Activated B cell treated with CpG ODN at 0.5 μM for 24 hours (primary cell): ENCODE results near the gene NR2C1. TPM values are rescaled to one million over a fixed set of nuclear protein-coding genes. Genes with fewer than 3 reads are reported as not detected.

Experiments used
- ATAC-seq: fragments of 200-7000 bp; cut with Tn5 transposase; one replicate; pipeline ENCODE4 v1.10.0; 2021; ENCODE audit warnings: low read depth, mild to moderate bottlenecking, moderate library complexity
- CTCF ChIA-PET: fragments of 350-600 bp; sonication (Branson Sonifier 250); formaldehyde crosslinking; loops from one replicate; lab custom pipeline; 2021; ENCODE audit warnings: antibody characterized with exemption; lab: Charles Lee
- POLR2A ChIA-PET: fragments of 350-600 bp; sonication (Branson Sonifier 250); formaldehyde crosslinking; loops from one replicate; lab custom pipeline; 2021; ENCODE audit warnings: antibody characterized with exemption; lab: Charles Lee
- DNase-seq: peaks from one replicate; pipeline ENCODE4 v3.0.0; 2022
- H3K27ac Mint-ChIP-seq: one replicate; pipeline ENCODE4 v1.8.0; 2020; ENCODE audit warnings: mixed read lengths
- H3K27me3 Mint-ChIP-seq: one replicate; pipeline ENCODE4 v1.8.0; 2021; ENCODE audit warnings: mixed read lengths
- H3K36me3 Mint-ChIP-seq: one replicate; pipeline ENCODE4 v1.8.0; 2021; ENCODE audit warnings: low read depth, mixed read lengths
- H3K4me1 Mint-ChIP-seq: one replicate; pipeline ENCODE4 v1.8.0; 2021; ENCODE audit warnings: mixed read lengths
- H3K4me3 Mint-ChIP-seq: one replicate; pipeline ENCODE4 v1.8.0; 2020; ENCODE audit warnings: mild to moderate bottlenecking, mixed read lengths
- H3K9me3 Mint-ChIP-seq: one replicate; pipeline ENCODE4 v1.8.0; 2020; ENCODE audit warnings: mixed read lengths
- CTCF ChIP-seq: fragments of 200-600 bp; IDR thresholded peaks from one replicate; pipeline ENCODE4 v1.8.0; 2022; ENCODE audit warnings: antibody characterized with exemption, mild to moderate bottlenecking
- intact Hi-C: fragments of 100-400 bp; cut with micrococcal nuclease; formaldehyde crosslinking; loops from one replicate; pipeline ENCODE4 v1.15.1; 2024
- total RNA-seq: library from RNA; stranded (reverse); gene quantifications from 2 replicates; pipeline ENCODE4 v1.2.3, GENCODE V29; 2022

The NR2C1 gene
- total RNA-seq, 1 donor from 2014 or later, result 30.8 TPM

- peaks cover 44% of the 10 kb centered on the region for H3K36me3 Mint-ChIP-seq
- H3K27ac Mint-ChIP-seq, result no peak overlapping the region
Measured at GRCh38 chr12:94973221-94973620, 100.2 kb downstream of the NR2C1 start.

GRCh38 chr12:94972795-94973194 lies 100.6 kb downstream of the NR2C1 start:
- no peak for TF ChIP-seq CTCF
- H3K9me3 Mint-ChIP-seq, result no peaks in the 10 kb centered on the region

More at GRCh38 chr12:94973221-94973620, 100.2 kb downstream of the NR2C1 start:
- Mint-ChIP-seq H3K4me3 (no peak overlapping the region), H3K27me3 (no peaks in the 10 kb centered on the region), H3K4me1 (peaks cover 35% of the 10 kb centered on the region), H3K9me3 (no peaks in the 10 kb centered on the region)
- TF ChIP-seq CTCF, result no peak
- DNase-seq (no peak), ATAC-seq (peak; percentile 47)
- POLR2A ChIA-PET, result interaction anchor here (0.7 kb wide), 1 partner anchor 318 kb away, joined by 3 read pairs; no protein-coding TSS in a partner anchor
- CTCF ChIA-PET, result interaction anchor here (1.5 kb wide), 1 partner anchor 97 kb away, joined by 3 read pairs; no protein-coding TSS in a partner anchor
- intact Hi-C loops, result no loop called here

GRCh38 chr12:94971923-94972322 lies 101.5 kb downstream of the NR2C1 start:
- CTCF ChIA-PET, result interaction anchor here (1.5 kb wide), 1 partner anchor 96 kb away, joined by 3 read pairs; no protein-coding TSS in a partner anchor
- H3K4me1 Mint-ChIP-seq, result peaks cover 41% of the 10 kb centered on the region

More at GRCh38 chr12:94972795-94973194, 100.6 kb downstream of the NR2C1 start:
- peaks cover 33% of the 10 kb centered on the region for H3K4me1 Mint-ChIP-seq
- no peak overlapping the region for H3K4me3 Mint-ChIP-seq
- no peak for ATAC-seq
- H3K27ac Mint-ChIP-seq, result no peak overlapping the region
- H3K36me3 Mint-ChIP-seq, result peaks cover 42% of the 10 kb centered on the region
- ChIA-PET POLR2A (interaction anchor here (0.7 kb wide), 1 partner anchor 318 kb away, joined by 3 read pairs; no protein-coding TSS in a partner anchor), CTCF (interaction anchor here (1.5 kb wide), 1 partner anchor 97 kb away, joined by 3 read pairs; no protein-coding TSS in a partner anchor)
- intact Hi-C loops, result no loop called here
- H3K27me3 Mint-ChIP-seq, result no peaks in the 10 kb centered on the region
- DNase-seq, result no peak

GRCh38 chr12:94970560-94970959 lies 102.9 kb downstream of the NR2C1 start:
- CTCF ChIA-PET, result no interaction called here
- intact Hi-C loops, result no loop called here
- Mint-ChIP-seq H3K4me3 (no peak overlapping the region), H3K27me3 (no peaks in the 10 kb centered on the region), H3K4me1 (peaks cover 44% of the 10 kb centered on the region), H3K9me3 (no peaks in the 10 kb centered on the region), H3K36me3 (peaks cover 36% of the 10 kb centered on the region), H3K27ac (no peak overlapping the region)
- no peak for ATAC-seq
- POLR2A ChIA-PET, result interaction anchor here (0.6 to 0.7 kb wide), 2 partner anchors 228 to 825 kb away, joined by 3 to 4 read pairs; no protein-coding TSS in a partner anchor
- no peak for TF ChIP-seq CTCF
- no peak for DNase-seq

More at GRCh38 chr12:94971923-94972322, 101.5 kb downstream of the NR2C1 start:
- Mint-ChIP-seq H3K9me3 (no peaks in the 10 kb centered on the region), H3K36me3 (peaks cover 42% of the 10 kb centered on the region), H3K27me3 (no peaks in the 10 kb centered on the region), H3K4me3 (no peak overlapping the region), H3K27ac (no peak overlapping the region)
- ATAC-seq (no peak), DNase-seq (no peak)
- POLR2A ChIA-PET, result no interaction called here
- no peak for TF ChIP-seq CTCF
- intact Hi-C loops, result no loop called here

Other genes starting within 250 kb of the NR2C1 start
- 80.2 and 81.7 TPM in 2 replicates for gene NDUFA12, start 69.9 kb downstream of the NR2C1 start, total RNA-seq
- gene FGD6, start 143.8 kb upstream of the NR2C1 start, total RNA-seq, result 3.7 and 5.4 TPM in 2 replicates
- gene VEZT, start 144.2 kb upstream of the NR2C1 start, total RNA-seq, result 47.2 and 58.7 TPM in 2 replicates